ENCODE data around the gene MIPEP.
"Not testable (repeated sequence)": the region's sequence is repeated elsewhere in the genome, so short reads cannot be mapped to it uniquely, and the experiment has no call there.

Gene MIPEP

DNA sequence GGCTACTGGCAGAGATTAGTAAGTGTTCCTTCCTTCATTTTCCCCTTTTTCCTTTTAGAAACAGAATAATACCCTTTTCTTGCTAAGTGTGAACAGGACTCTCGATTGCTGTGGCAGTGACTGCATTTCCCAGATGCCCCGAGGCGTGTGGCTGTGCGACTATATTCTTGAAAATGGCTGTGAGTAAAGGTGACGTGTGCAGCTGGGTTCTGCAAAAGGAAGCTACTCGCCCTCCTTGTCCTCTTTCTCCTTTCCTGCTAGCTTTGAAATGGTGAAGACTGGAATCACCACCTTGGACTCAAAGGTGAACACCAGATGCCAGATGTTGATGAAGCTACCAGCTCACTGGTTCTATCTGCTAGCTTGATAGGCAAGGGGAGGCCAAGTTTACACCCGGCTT, 121.4 kb downstream of the MIPEP start:
- Histone ChIP-seq H3K4me3 (no peak overlapping the region), H3K27ac (no peak overlapping the region)
- DNase-seq (ENCODE audit: low spot score) = no peak
- TF ChIP-seq, protein P1, sequence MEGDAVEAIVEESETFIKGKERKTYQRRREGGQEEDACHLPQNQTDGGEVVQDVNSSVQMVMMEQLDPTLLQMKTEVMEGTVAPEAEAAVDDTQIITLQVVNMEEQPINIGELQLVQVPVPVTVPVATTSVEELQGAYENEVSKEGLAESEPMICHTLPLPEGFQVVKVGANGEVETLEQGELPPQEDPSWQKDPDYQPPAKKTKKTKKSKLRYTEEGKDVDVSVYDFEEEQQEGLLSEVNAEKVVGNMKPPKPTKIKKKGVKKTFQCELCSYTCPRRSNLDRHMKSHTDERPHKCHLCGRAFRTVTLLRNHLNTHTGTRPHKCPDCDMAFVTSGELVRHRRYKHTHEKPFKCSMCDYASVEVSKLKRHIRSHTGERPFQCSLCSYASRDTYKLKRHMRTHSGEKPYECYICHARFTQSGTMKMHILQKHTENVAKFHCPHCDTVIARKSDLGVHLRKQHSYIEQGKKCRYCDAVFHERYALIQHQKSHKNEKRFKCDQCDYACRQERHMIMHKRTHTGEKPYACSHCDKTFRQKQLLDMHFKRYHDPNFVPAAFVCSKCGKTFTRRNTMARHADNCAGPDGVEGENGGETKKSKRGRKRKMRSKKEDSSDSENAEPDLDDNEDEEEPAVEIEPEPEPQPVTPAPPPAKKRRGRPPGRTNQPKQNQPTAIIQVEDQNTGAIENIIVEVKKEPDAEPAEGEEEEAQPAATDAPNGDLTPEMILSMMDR (IDR thresholded peaks at IDR 0.05) = no peak

DNA sequence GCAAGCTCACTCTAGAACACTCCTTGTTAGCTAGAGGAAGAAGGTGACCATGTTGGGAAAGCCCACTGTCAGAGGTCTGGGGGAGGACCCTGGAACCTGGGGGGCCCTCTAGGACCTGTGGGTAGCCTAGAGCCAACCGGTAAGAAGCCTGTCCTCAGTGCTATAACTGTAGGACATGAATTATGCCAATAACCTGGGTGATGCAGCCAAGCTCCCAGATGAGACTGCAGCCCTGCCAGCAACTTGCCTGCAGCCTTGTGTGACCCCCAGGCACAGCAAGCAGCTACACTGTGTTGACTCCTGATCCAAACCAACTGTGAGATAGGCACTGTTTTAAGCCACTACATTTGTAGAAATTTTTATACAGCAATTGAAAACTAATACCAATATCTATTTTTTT, 122.3 kb downstream of the MIPEP start:
- DNase-seq (ENCODE audit: low spot score) = no peak
- TF ChIP-seq, protein P1 (IDR thresholded peaks at IDR 0.05) = no peak
- H3K27ac ChIP-seq = no peak overlapping the region
- no peak overlapping the region for H3K4me3 ChIP-seq

DNA sequence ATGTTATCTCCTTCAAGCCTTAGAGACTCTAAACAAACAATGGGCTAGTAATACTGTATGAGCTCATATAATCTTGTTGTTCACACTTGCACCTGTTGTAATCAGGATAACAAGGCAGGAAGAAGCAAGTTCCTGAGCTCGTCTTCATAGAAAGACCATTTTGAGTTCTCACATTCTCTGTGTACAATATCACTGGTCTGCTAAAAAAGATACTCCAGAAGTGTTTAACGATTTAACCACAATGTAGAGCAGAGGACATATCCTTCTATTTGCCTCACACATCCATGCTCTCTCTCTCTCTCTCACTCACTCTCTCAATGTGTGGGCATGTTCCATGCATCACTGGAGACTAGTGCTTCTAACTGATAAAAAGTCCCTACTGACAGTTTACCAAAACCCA, 122.9 kb downstream of the MIPEP start:
- H3K4me3 ChIP-seq = no peak overlapping the region
- no peak overlapping the region for H3K27ac ChIP-seq
- DNase-seq (ENCODE audit: low spot score) = no peak
- TF ChIP-seq, protein P1 (IDR thresholded peaks at IDR 0.05) = no peak

DNA sequence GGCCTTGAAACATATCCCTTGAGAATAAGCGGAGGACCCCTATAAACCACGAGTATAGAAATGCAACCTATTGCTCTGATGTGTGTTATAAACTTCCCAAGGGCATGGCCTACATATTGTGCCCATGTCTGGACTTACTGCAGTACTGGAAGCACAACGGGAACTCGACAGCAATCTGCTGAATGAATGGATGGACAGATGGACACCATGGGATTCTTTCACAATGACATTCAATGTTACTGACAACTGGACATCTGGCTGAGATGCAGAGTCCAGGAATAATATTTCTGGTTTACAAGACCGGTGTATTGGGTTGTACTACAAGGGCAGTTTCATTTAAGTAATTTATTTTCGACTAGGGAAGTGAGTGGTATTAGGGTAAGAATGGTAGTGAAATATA, 123.7 kb downstream of the MIPEP start:
- no peak overlapping the region for H3K27ac ChIP-seq
- no peak overlapping the region for H3K4me3 ChIP-seq

DNA sequence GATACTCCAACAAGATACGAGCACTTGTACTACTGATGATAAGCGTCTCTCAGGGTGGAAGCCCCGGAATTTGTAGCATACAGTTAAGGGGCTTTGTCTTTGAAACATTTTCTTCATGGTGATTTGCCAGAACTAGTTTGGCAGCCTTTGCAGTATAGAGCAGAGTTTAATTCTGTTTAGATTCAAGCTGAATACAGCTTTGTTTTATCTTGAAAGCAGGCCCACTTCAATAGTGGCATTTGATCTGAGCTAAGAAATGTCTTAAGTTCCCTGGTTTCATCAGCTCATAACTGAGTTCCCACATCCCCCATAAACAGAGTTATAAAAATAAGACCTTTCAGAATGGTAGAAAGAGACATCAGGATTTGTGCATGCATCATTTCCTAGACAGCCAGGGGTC, 125.9 kb downstream of the MIPEP start:
- no peak for DNase-seq (ENCODE audit: low spot score)
- TF ChIP-seq, protein P1 (IDR thresholded peaks at IDR 0.05) = no peak
- Histone ChIP-seq H3K4me3 (no peak overlapping the region), H3K27ac (no peak overlapping the region)

More for the DNA sequence above, 123.7 kb downstream of the MIPEP start:
- no peak for DNase-seq (ENCODE audit: low spot score)
- TF ChIP-seq, protein P1 (IDR thresholded peaks at IDR 0.05) = no peak

DNA sequence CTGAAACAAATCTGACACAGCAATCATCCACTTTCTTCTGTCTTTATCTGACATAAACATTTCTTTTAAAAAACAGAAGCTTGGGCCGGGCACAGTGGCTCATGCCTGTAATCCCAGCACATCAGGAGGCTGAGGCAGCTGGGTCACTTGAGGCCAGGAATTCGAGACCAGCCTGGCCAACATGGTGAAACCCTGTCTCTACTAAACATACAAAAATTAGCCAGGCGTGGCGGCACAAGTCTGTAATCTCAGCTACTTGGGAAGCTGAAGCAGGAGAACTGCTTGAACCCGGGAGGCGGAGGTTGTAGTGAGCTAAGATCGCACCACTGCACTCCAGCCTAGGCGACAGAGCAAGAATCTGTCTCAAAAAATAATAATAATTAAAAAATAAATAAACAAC, 127.4 kb downstream of the MIPEP start:
- not testable (repeated sequence) for DNase-seq (ENCODE audit: low spot score); H3K27ac ChIP-seq; H3K4me3 ChIP-seq

DNA sequence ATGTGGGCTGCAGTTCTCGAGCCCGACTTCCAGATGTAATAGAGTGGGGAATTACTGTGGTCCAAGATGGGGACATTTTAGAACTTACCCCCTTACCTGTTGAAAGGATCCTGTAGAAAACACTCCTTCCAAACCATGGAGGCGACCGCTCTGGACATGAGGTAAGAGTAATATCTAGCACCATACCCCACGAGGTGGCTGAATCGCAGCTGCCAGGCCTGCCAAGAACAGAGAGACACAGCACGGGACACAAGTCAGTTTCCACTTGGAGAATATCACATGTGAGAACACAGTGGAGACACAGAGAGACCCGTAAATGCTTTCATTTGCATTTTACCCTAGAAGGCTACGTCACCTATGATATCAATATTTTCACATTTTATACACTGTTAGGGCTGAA, 129.2 kb downstream of the MIPEP start:
- no peak for DNase-seq (ENCODE audit: low spot score)
- Histone ChIP-seq H3K27ac (peak overlapping the region in 1 of 2 donors; percentile 73), H3K4me3 (no peak overlapping the region)
- TF ChIP-seq, protein P1 (IDR thresholded peaks at IDR 0.05) = no peak
